ENCODE data around the gene MRTFA. TPM values are rescaled to one million over a fixed set of nuclear protein-coding genes. Genes with fewer than 3 reads are reported as not detected.

Gene MRTFA
- total and polyA plus RNA-seq, 2 donors = 22.3 to 37.6 TPM

Other genes starting within 250 kb of the MRTFA start
- 0.26 TPM for gene MCHR1, start 42.8 kb upstream of the MRTFA start, total RNA-seq
- gene MCHR1, start 42.8 kb upstream of the MRTFA start, polyA plus RNA-seq = 0.95 TPM
- 20.1 TPM for gene SLC25A17, start 182.6 kb upstream of the MRTFA start, total RNA-seq
- gene SLC25A17, start 182.6 kb upstream of the MRTFA start, polyA plus RNA-seq = 13.3 TPM
- gene ST13, start 219.9 kb upstream of the MRTFA start, total RNA-seq = 159 TPM
- gene ST13, start 219.9 kb upstream of the MRTFA start, polyA plus RNA-seq = 233 TPM
- 11.0 TPM for gene XPNPEP3, start 220.4 kb upstream of the MRTFA start, total RNA-seq
- 5.1 TPM for gene XPNPEP3, start 220.4 kb upstream of the MRTFA start, polyA plus RNA-seq
- not detected for gene DNAJB7, start 225.4 kb upstream of the MRTFA start, total RNA-seq
- gene DNAJB7, start 225.4 kb upstream of the MRTFA start, polyA plus RNA-seq = not detected

All from urinary bladder (tissue), 2 donors.